B cell (primary cell): ENCODE measurements around the gene MUC5AC. TPM values are rescaled to one million over a fixed set of nuclear protein-coding genes. Genes with fewer than 3 reads are reported as not detected.

Experiments
- ATAC-seq: fragments of 200-7000 bp; cut with Tn5 transposase; one replicate; pipeline ENCODE4 v1.10.0; 2021; ENCODE audit warnings: low read depth, mild to moderate bottlenecking, moderate number of reproducible peaks, moderate library complexity
- CTCF ChIA-PET: fragments of 350-600 bp; sonication (Branson Sonifier 250); formaldehyde crosslinking; loops from one replicate; lab custom pipeline; 2021; ENCODE audit warnings: antibody characterized with exemption, inconsistent platforms; lab: Charles Lee
- POLR2A ChIA-PET: fragments of 350-600 bp; sonication (Branson Sonifier 250); formaldehyde crosslinking; loops from one replicate; lab custom pipeline; 2021; ENCODE audit warnings: antibody characterized with exemption; lab: Charles Lee
- DNase-seq: peaks from one replicate; pipeline ENCODE4 v3.0.0; 2013
- H2AFZ ChIP-seq: 2 replicates; pipeline ENCODE4 v1.6.1; 2012; ENCODE audit warnings: mild to moderate bottlenecking, low read depth, low read length; ENCODE audit not compliant: insufficient read depth, poor library complexity, severe bottlenecking
- H3K27ac ChIP-seq, 2 donors: 1 replicate in 1 of 2; 2 replicates in 1 of 2; pipeline ENCODE4 v1.5.1; 2012 to 2013; ENCODE audit warnings: low read length in 2 of 2, mild to moderate bottlenecking in 2 of 2, moderate library complexity in 1 of 2
- H3K27me3 ChIP-seq, 4 experiments: fragments of 200-600 bp in 1 of 4; sonication (generic) in 1 of 4; replicated peaks in 1 of 4; 1 replicate in 2 of 4; 2 replicates in 2 of 4; pipeline versions ENCODE4 v1.6.1 to v1.7.0; 2013 to 2016; ENCODE audit warnings: low read length in 3 of 4, mild to moderate bottlenecking in 2 of 4, mixed read lengths in 1 of 4, moderate library complexity in 1 of 4; ENCODE audit not compliant: insufficient read depth in 4 of 4, control insufficient read depth in 3 of 4; ENCODE audit errors: control extremely low read depth in 1 of 4
- H3K36me3 ChIP-seq, 2 experiments: replicated peaks in 1 of 2; 1 replicate in 1 of 2; 2 replicates in 1 of 2; pipeline versions ENCODE4 v1.6.1 to v1.7.1; 2013; ENCODE audit warnings: low read length in 1 of 2; ENCODE audit not compliant: insufficient read depth in 2 of 2, control insufficient read depth in 1 of 2; ENCODE audit errors: control extremely low read depth in 1 of 2, extremely low read depth in 1 of 2
- H3K4me1 ChIP-seq, 2 donors: fragments of 200-600 bp in 1 of 2; sonication (generic) in 1 of 2; 1 replicate in 1 of 2; 2 replicates in 1 of 2; pipeline versions ENCODE4 v1.5.1 to v1.6.1; 2013 to 2017; ENCODE audit warnings: low read length in 2 of 2; ENCODE audit not compliant: control insufficient read depth in 2 of 2, insufficient read depth in 2 of 2
- H3K4me2 ChIP-seq: replicated peaks from 2 replicates; pipeline ENCODE3; 2012; ENCODE audit warnings: mild to moderate bottlenecking, low read depth, low read length; ENCODE audit not compliant: poor library complexity, severe bottlenecking
- H3K4me3 ChIP-seq, 5 experiments: fragments of 200-600 bp in 1 of 5; sonication (generic) in 1 of 5; 1 replicate in 3 of 5; 2 replicates in 2 of 5; pipeline versions ENCODE4 v1.5.1 to v1.7.0; 2011 to 2016; ENCODE audit warnings: low read length in 4 of 5, mild to moderate bottlenecking in 4 of 5, low read depth in 2 of 5, control low read depth in 1 of 5, moderate library complexity in 1 of 5; ENCODE audit not compliant: insufficient read depth in 1 of 5; ENCODE audit errors: control extremely low read depth in 1 of 5, extremely low read depth in 1 of 5
- H3K79me2 ChIP-seq: fragments of 200-600 bp; sonication (generic); one replicate; pipeline ENCODE4 v1.6.0; 2016; ENCODE audit warnings: low read length; ENCODE audit not compliant: control insufficient read depth, insufficient read depth
- H3K9ac ChIP-seq: fragments of 200-600 bp; sonication (generic); 2 replicates; pipeline ENCODE4 v1.6.1; 2017; ENCODE audit warnings: mild to moderate bottlenecking, low read length, moderate library complexity
- H3K9me3 ChIP-seq, 3 donors: one replicate each; pipeline versions ENCODE4 v1.6.1 to v1.7.1; 2013; ENCODE audit warnings: low read length in 2 of 3; ENCODE audit not compliant: control insufficient read depth in 2 of 3, insufficient read depth in 1 of 3; ENCODE audit errors: control extremely low read depth in 1 of 3
- H4K20me1 ChIP-seq: 2 replicates; pipeline ENCODE4 v1.6.0; 2012; ENCODE audit warnings: mild to moderate bottlenecking, low read length; ENCODE audit not compliant: insufficient read depth, control insufficient read depth, poor library complexity, severe bottlenecking
- H3K27ac Mint-ChIP-seq: one replicate; pipeline ENCODE4 v1.8.0; 2021; ENCODE audit warnings: mixed read lengths
- H3K27me3 Mint-ChIP-seq: one replicate; pipeline ENCODE4 v1.8.0; 2021; ENCODE audit warnings: mixed read lengths
- H3K4me1 Mint-ChIP-seq: one replicate; pipeline ENCODE4 v1.8.0; 2021; ENCODE audit warnings: mixed read lengths
- H3K4me3 Mint-ChIP-seq: one replicate; pipeline ENCODE4 v1.8.0; 2021; ENCODE audit warnings: mixed read lengths
- H3K9me3 Mint-ChIP-seq: one replicate; pipeline ENCODE4 v1.8.0; 2022; ENCODE audit warnings: mixed read lengths; ENCODE audit not compliant: insufficient read depth
- EZH2 ChIP-seq: IDR thresholded peaks from 2 replicates; pipeline ENCODE4 v1.6.1; 2012; ENCODE audit warnings: borderline replicate concordance, low read depth, mild to moderate bottlenecking, moderate library complexity, low read length; ENCODE audit not compliant: insufficient read depth, poor library complexity, severe bottlenecking
- WGBS: methylation state at CpG from one replicate; pipeline ENCODE4 v1.1.5; 2013; ENCODE audit warnings: missing lambda C conversion rate; ENCODE audit not compliant: insufficient coverage; 5-methylcytosine and 5-hydroxymethylcytosine counted together
- intact Hi-C: fragments of 100-400 bp; cut with micrococcal nuclease; formaldehyde crosslinking; loops from one replicate; pipeline ENCODE4 v1.10.0; 2022
- polyA plus RNA-seq: library from polyadenylated mRNA; depleted of rRNA; stranded (reverse); fragments of >200 nt; gene quantifications from 2 replicates; pipeline ENCODE4 v1.2.3, GENCODE V29; 2012
- total RNA-seq, 2 donors: library from RNA; stranded (reverse); fragments of 120-200 nt in 1 of 2; gene quantifications; 1 replicate in 1 of 2; 2 replicates in 1 of 2; pipeline versions ENCODE4 v1.2.3 to v1.2.4, GENCODE V29; 2013 to 2022
- TF ChIP-seq, protein P1 (sequence below): fragments of 200-600 bp; IDR thresholded peaks from one replicate; pipeline ENCODE4 v1.8.0; 2022; ENCODE audit warnings: antibody characterized with exemption, mild to moderate bottlenecking

The MUC5AC gene
- total and polyA plus RNA-seq, 2 donors (not counting 1 experiment from before 2014, with no cell fraction given), result not detected

DNA sequence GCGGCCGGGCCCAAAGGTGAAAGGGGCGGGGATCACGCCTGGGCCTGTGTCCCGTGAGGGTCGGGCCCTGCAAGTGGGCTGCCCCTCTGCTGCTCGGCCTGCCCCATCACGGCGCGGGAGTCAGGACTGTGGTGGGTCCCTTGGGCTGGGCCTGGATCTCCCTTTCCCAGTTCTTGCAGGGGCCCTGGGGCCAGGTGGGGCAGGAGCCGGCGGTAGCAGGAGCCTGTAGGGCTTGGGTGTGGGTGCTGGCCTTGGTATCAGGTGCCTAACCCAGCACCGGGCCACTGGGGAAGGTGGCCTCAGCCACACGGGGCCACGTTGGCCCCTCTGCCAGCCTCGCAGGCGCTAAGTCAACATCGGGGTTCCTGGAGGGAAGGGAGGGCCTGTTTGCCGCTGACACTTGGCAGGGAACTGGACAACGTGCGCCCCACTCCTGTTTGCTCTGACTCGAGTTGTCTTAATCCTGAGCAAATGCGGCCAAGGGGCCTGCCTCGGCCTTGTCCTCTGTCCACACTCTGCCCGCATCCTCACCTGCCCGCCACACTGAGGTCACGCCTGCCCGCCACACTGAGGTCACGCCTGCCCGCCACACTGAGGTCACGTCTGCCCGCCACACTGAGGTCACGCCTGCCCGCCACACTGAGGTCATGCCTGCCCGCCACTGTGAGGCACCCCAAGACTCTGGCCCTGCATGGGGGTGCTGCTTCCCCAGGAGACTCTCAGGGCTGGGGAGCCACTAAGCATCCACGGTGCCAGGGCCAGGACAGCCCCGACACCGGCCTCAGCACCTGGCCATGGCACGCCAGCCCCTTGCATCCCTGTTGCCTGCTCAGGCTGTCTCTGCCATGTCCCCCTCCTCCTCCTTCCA is 50.9 kb downstream of the MUC5AC start:
- H3K36me3 ChIP-seq, result no peaks in the 10 kb centered on the region
- DNase-seq (no peak), ATAC-seq (no peak)
- TF ChIP-seq EZH2, result no peak
- TF ChIP-seq, protein P1, sequence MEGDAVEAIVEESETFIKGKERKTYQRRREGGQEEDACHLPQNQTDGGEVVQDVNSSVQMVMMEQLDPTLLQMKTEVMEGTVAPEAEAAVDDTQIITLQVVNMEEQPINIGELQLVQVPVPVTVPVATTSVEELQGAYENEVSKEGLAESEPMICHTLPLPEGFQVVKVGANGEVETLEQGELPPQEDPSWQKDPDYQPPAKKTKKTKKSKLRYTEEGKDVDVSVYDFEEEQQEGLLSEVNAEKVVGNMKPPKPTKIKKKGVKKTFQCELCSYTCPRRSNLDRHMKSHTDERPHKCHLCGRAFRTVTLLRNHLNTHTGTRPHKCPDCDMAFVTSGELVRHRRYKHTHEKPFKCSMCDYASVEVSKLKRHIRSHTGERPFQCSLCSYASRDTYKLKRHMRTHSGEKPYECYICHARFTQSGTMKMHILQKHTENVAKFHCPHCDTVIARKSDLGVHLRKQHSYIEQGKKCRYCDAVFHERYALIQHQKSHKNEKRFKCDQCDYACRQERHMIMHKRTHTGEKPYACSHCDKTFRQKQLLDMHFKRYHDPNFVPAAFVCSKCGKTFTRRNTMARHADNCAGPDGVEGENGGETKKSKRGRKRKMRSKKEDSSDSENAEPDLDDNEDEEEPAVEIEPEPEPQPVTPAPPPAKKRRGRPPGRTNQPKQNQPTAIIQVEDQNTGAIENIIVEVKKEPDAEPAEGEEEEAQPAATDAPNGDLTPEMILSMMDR, result no peak
- H4K20me1 ChIP-seq, result no peaks in the 10 kb centered on the region
- Mint-ChIP-seq H3K4me1 (no peaks in the 10 kb centered on the region), H3K9me3 (peaks cover 14% of the 10 kb centered on the region), H3K4me3 (no peak overlapping the region), H3K27me3 (peaks cover 8% of the 10 kb centered on the region), H3K27ac (no peak overlapping the region)
- no peak overlapping the region for H3K27ac ChIP-seq
- no peaks in the 10 kb centered on the region for H3K4me1 ChIP-seq
- POLR2A ChIA-PET, result no interaction called here
- CTCF ChIA-PET, result no interaction called here
- no peak overlapping the region for H3K4me2 ChIP-seq
- no peak overlapping the region for H3K9ac ChIP-seq
- peaks cover 0 to 3% (median 0%) of the 10 kb centered on the region in 4 experiments for H3K27me3 ChIP-seq
- H3K4me3 ChIP-seq, result no peak overlapping the region
- 93% methylated on average over 39 of the region's 39 CpGs for WGBS
- H3K9me3 ChIP-seq, result peaks cover 0 to 23% (median 18%) of the 10 kb centered on the region in 3 donors
- intact Hi-C loops, result no loop called here
- H2AFZ ChIP-seq, result no peak overlapping the region
- H3K79me2 ChIP-seq, result no peaks in the 10 kb centered on the region
